HG03575 (cell line): Measurements from ENCODE around the gene VWC2.
"Not testable (repeated sequence)": the region's sequence is repeated elsewhere in the genome, so short reads cannot be mapped to it uniquely, and the experiment has no call there.

Source experiments
- ATAC-seq: cut with Tn5 transposase; IDR thresholded peaks from one replicate; pipeline ENCODE4 v1.9.1; 2021; ENCODE audit not compliant: unreplicated experiment, insufficient number of reproducible peaks, low FRiP score; ENCODE audit errors: extremely low read depth

Gene VWC2

DNA sequence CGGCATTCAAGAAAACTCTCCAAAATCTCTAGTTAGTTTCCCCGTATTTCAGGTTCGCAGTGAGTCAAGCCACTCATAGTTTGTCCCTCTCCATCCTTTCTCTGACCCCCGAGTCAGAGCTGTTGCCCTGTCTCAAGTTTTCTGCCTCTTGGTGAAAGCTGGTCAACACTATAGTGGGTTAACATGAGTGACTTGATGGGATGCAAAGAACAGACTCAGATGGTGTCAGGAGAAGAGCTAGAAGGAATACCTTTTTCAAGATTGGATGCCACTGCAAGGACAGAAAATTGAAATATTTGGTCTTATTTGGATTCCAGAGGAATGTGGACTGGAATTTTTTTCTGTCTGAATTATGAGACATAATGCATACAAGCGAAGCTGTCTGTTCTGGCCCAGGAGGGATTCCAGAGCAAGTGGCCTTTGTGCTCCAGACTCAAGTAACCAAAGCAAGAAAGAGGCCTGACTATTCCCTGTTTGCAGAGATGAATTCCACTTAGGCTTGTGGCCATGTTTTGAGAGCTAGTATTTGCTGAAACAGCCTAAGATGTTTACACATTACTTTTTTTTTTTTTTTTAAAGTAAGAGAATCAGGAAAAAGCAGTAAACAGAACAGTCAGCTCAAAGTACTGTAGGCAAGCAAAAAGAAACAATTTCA lies 67.4 kb downstream of the VWC2 start:
- no peak for ATAC-seq

DNA sequence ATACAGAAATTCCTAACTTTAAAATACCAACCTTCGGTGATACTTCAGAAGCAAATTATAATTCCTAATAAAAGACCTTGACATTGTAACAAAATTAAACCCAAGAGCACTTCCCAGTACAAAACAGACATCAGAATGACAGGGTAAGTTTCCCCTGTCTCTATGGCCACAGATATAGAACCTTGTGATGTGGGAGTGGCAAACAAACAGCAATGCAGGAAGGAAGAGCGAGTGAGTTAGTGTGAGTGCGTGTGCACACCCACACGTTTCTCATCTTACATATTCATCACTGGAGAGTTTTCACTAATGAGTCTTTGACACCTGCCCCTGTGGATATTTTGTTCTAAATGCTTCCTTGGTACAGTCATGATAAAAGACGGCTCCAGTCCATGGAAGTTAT lies 72.2 kb downstream of the VWC2 start:
- ATAC-seq = no peak

DNA sequence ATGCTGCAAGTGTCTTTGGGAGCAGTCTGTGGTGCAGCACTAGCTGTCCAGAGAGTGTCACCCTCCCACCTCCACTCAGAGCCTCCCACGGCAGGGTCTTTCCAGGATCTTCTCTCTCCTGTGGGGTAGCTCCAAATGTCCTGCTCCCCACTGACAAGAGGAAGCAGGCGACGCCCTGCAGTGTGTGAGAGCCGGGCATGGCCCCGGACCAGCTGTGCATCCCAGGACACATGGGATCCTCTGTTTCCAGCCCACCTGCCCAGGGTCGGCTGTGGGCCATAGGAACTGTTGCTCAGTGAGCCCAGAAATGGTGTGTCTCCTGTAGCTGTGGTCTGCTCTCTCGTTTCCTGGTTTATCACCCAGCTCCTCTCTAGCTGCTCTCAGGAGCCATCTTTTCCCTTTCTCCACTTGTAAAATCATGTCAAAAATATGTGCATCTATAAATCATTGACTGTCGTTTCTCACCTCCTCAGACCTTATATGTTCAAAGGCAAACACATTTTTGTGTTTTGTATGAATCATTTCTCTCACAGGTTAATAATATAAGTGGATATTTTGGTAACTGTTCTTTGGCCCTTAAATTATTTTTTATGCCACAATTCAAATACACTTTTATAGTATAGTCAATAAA lies 74.9 kb downstream of the VWC2 start:
- ATAC-seq = no peak

- no peak for ATAC-seq
These were observed 77.6 kb downstream of the VWC2 start for GRCh38 chr7:49850921-49851613.

- not testable (repeated sequence) for ATAC-seq
These were observed 78.1 kb downstream of the VWC2 start for GRCh38 chr7:49851614-49851934.

DNA sequence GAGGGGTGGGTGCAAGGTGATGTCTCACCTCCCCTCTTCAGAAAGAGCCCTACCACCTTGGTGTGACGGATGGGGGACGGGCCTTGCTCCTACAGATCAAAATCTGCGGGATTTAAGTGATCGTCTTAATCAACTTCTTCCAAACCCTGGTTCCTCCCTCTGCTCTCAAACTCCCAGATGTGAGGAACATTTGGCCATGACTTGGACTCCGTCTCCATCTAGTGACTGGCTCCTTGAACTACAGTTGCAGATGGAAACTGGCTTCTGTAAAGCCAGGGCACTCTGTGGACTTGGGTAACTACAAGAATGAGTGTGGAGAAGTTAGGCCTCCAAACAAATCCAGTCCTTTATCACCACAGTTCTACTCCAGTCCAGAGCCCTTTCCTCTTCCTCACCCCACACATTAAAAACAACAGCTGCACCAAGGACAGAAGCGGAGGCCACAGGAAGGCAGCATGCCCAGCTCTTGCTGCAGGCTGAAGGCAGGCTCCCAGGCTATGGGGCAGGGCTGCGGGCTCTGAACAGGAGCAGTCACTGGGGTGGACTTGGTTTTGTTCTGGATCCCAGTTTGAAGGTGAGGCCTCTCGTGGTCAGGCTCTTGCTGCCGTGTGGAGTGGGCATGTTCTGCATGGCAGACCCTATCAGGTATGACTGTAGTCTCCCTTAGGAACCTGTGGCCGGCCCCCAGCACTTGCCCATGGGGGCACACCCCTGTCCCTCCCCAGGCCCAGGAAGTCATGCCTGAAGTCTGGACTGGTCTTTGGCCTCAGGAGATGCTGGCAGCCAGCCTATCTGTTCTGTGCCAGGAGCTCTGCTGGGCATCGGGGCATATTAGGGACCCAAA lies 79.4 kb downstream of the VWC2 start:
- ATAC-seq = peak; percentile 50

GRCh38 chr7:49855281-49855980 lies 82.0 kb downstream of the VWC2 start:
- ATAC-seq = no peak

GRCh38 chr7:49860293-49860692 lies 86.9 kb downstream of the VWC2 start:
- ATAC-seq = no peak

DNA sequence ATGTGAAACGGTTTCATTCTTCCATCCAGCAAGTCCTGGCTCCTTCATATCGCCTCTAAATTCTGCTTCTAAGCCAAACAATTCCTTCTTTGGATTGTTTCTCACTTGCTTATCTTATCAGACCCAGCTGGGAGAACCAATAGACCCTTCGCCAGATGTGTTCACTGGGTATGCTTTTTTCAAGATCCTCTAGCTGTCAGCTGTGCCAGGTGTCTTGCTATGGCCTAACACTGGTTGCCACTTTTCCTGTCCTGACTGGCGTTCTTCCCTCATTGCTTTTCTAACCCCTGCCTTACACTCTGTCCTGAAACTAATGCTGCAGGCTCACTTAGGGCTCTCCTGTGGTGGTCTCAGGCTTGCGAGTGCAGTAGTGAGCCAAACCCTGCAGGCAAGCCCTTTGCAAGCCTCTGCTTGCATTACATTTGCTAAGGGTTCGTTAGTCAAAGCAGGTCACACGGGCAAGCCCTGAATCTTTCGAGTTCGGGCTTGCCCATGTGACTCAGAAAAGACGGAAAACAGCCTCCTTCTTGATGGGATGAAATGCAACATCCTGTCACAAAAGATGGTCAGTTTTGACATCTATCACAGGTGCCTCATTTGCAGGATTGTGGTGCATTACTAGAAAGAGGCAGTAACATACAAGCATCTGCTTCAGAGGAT lies 92.8 kb downstream of the VWC2 start:
- no peak for ATAC-seq

DNA sequence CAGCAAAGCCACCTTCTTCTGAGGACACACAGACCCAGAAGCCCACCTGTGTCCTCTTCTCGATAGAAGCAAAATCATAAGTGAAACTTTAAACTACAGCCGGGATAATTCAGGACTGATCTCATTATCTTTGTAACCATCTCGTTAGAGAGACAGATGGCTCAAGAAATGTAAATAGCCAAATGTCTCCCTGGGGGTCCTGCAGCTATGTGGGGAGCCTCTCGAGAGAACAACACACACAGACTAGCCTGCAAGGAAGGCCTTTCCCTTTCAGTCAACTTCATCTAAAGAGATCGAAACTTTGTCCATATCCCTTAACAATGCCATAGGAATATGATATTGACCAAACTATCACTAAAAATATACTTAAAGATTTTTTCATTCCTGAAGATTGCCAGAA lies 93.5 kb downstream of the VWC2 start:
- ATAC-seq = no peak

- ATAC-seq = no peak
These were observed 100.0 kb downstream of the VWC2 start for GRCh38 chr7:49873420-49873819.

DNA sequence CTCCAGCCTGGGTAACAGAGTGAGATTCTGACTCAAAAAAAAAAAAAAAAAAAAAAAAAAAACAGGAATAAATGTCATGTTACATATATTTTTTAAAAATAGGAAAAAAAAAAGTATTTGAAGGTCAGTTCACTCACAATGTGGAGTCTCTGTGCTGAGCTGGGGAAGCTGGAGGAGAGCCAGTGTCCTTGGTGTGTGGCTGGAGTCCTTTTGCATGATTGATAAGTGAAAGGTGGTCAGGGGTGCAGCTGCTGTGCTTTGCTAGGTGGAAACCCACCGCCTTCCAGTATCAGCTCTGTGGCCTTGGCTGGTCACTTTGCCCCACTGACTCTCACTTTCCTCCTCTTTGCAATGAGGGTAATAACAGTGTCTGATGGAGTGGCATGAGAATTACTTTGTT lies 101.9 kb downstream of the VWC2 start:
- ATAC-seq = no peak

- no peak for ATAC-seq
These were observed 102.8 kb downstream of the VWC2 start for GRCh38 chr7:49876202-49876601.

DNA sequence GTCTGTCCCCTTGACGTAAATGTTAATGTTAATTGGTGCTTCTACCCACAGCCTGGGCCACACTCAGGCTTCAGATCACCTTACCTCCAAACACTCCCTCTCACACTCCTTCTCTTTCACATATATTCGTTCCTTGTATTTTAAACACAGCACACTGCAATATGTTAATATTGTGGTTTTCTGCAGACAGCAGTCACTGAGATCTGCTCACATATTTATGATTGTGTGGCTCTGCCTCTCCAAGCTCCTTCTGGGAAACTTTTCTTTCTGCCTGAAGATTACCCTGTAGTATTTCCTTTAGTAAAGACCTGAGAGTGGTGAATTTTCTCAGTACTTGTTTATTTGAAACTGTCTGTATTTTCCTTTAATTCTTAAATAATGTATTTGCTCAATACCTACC lies 104.7 kb downstream of the VWC2 start:
- no peak for ATAC-seq

- no peak for ATAC-seq
These were observed 105.2 kb downstream of the VWC2 start for GRCh38 chr7:49878627-49879026.

DNA sequence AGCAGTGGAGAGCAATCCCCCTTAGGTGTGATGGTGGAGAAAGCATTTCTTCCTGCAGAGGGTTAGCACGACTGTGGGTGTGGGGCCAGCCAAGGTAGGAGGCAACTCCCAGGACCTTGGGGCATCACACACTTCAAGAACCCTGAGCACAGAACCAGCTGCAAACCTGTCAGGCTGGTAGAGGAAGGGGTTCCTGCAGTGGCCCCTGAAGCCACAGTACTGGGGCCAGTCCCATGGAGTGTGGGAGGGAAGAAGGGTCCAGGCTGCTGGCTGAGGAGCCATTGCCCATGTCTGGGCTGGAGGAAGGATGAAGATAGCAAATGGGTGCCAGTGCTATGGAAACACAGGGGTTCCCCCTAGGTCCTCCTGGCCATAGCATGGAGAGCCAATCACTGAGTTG lies 110.5 kb downstream of the VWC2 start:
- no peak for ATAC-seq

- no peak for ATAC-seq
These were observed 112.3 kb downstream of the VWC2 start for GRCh38 chr7:49885593-49886285.

- no peak for ATAC-seq
These were observed 119.0 kb downstream of the VWC2 start for GRCh38 chr7:49892481-49892880.
